HepG2 (cell line): ENCODE data around the gene BEND4. TPM values are rescaled to one million over a fixed set of nuclear protein-coding genes. Genes with fewer than 3 reads are reported as not detected.

Experiments used
- ATAC-seq: fragments of 200-7000 bp; cut with Tn5 transposase; 3 replicates; pipeline ENCODE4 v1.9.1; 2020; ENCODE audit warnings: mild to moderate bottlenecking, moderate library complexity
- BruUV-seq: library from RNA; stranded (reverse); fragments of 400-500 nt; replicated peaks from 2 replicates; lab custom pipeline; 2021; lab: Mats Ljungman, UMichigan
- CTCF ChIA-PET: fragments of 300-600 bp; formaldehyde crosslinking; extraction: SDS; loops from one replicate; lab custom pipeline; 2021; ENCODE audit warnings: low total read pairs, inconsistent platforms, low intra/inter-chr PET ratio; lab: Yijun Ruan, JAX
- POLR2A ChIA-PET: fragments of 350-600 bp; sonication (Branson Sonifier 250); formaldehyde crosslinking; loops from one replicate; lab custom pipeline; 2020; ENCODE audit warnings: antibody characterized with exemption, inconsistent platforms; lab: Yijun Ruan, JAX
- DNase-seq: peaks from one replicate; pipeline ENCODE4 v3.0.0-alpha.2; 2015; ENCODE audit warnings: low spot score
- FAIRE-seq: peaks from 3 replicates; lab custom pipeline; 2011; peaks lifted over from hg19 to GRCh38; lab: Jason Lieb, UNC
- H2AFZ ChIP-seq: one replicate; pipeline ENCODE4 v1.6.1; 2011; ENCODE audit warnings: low read length, inconsistent platforms
- H3K27ac ChIP-seq: fragments of 300-600 bp; 3 replicates; pipeline ENCODE4 v1.8.0; 2011; ENCODE audit warnings: mixed run types, mild to moderate bottlenecking, mixed read lengths, low read length, inconsistent platforms; ENCODE audit not compliant: insufficient read depth; ENCODE audit errors: extremely low read length
- H3K27me3 ChIP-seq, 2 experiments: fragments of 200-600 bp in 1 of 2; 2 replicates in 1 of 2; 3 replicates in 1 of 2; pipeline versions ENCODE4 v1.6.0 to v1.8.0; 2011; ENCODE audit warnings: low read length in 2 of 2, mild to moderate bottlenecking in 2 of 2, moderate library complexity in 2 of 2, inconsistent platforms in 1 of 2; ENCODE audit not compliant: insufficient read depth in 2 of 2, control insufficient read depth in 1 of 2
- H3K36me3 ChIP-seq, 2 experiments: fragments of 200-600 bp in 1 of 2; replicated peaks in 1 of 2; 2 replicates in 1 of 2; 3 replicates in 1 of 2; pipeline versions ENCODE4 v1.5.1 to v1.8.0; 2011; ENCODE audit warnings: low read length in 2 of 2, inconsistent platforms in 1 of 2; ENCODE audit not compliant: insufficient read depth in 2 of 2, control insufficient read depth in 1 of 2
- H3K4me1 ChIP-seq: 2 replicates; pipeline ENCODE4 v1.5.1; 2012; ENCODE audit warnings: low read length, inconsistent platforms; ENCODE audit not compliant: insufficient read depth
- H3K4me2 ChIP-seq: 2 replicates; pipeline ENCODE4 v1.6.0; 2011; ENCODE audit warnings: low read depth, low read length, inconsistent platforms
- H3K4me3 ChIP-seq, 3 experiments: fragments of 200-600 bp in 1 of 3; sonication (generic), shearing (Covaris generic) in 1 of 3; replicated peaks in 1 of 3; 2 replicates each; pipeline ENCODE4 v1.5.1; 2011 to 2016; ENCODE audit warnings: low read length in 3 of 3, inconsistent platforms in 2 of 3, low read depth in 2 of 3, mild to moderate bottlenecking in 2 of 3, control low read depth in 1 of 3, mixed read lengths in 1 of 3; ENCODE audit not compliant: insufficient read depth in 1 of 3
- H3K79me2 ChIP-seq: one replicate; pipeline ENCODE4 v1.6.1; 2011; ENCODE audit warnings: low read length, inconsistent platforms; ENCODE audit not compliant: insufficient read depth
- H3K9ac ChIP-seq: 2 replicates; pipeline ENCODE4 v1.6.0; 2011; ENCODE audit warnings: mild to moderate bottlenecking, low read depth, low read length, inconsistent platforms; ENCODE audit not compliant: insufficient read depth
- H3K9me3 ChIP-seq: 2 replicates; pipeline ENCODE4 v1.5.1; 2012; ENCODE audit warnings: mild to moderate bottlenecking, low read length
- H4K20me1 ChIP-seq: 2 replicates; pipeline ENCODE4 v1.6.0; 2011; ENCODE audit warnings: inconsistent platforms, mild to moderate bottlenecking, low read length, moderate library complexity; ENCODE audit not compliant: insufficient read depth
- FOXP1 ChIP-seq, 2 experiments: fragments of 450-650 bp in 1 of 2; IDR thresholded peaks; 2 replicates each; pipeline ENCODE4 v1.6.1; 2017 to 2018; ENCODE audit warnings: antibody characterized with exemption in 1 of 2
- IRF2 ChIP-seq: IDR thresholded peaks from 2 replicates; pipeline ENCODE4 v1.6.1; 2018; ENCODE audit warnings: missing genetic modification reagents, missing compliant biosample characterization
- KLF9 ChIP-seq: IDR thresholded peaks from 2 replicates; pipeline ENCODE4 v1.6.1; 2016; ENCODE audit warnings: low read depth
- MTF1 ChIP-seq: sonication (generic); formaldehyde crosslinking; IDR thresholded peaks from 2 replicates; pipeline ENCODE4 v1.5.0; 2020; ENCODE audit warnings: missing genetic modification reagents
- NCOA1 ChIP-seq: sonication (generic); formaldehyde crosslinking; IDR thresholded peaks from 2 replicates; pipeline ENCODE4 v1.9.0; 2021; ENCODE audit warnings: missing genetic modification reagents
- PHF8 ChIP-seq: sonication (generic); formaldehyde crosslinking; IDR thresholded peaks from 2 replicates; pipeline ENCODE4 v1.5.0; 2020; ENCODE audit warnings: missing genetic modification reagents
- TCF7L2 ChIP-seq: IDR thresholded peaks from 2 replicates; pipeline ENCODE4 v1.6.1; 2011; ENCODE audit warnings: mild to moderate bottlenecking, low read depth, low read length, moderate library complexity
- ZNF333 ChIP-seq: sonication (generic); formaldehyde crosslinking; IDR thresholded peaks from 2 replicates; pipeline ENCODE4 v1.4.0; 2020; ENCODE audit warnings: mild to moderate bottlenecking, missing genetic modification reagents, borderline replicate concordance
- ZNF382 ChIP-seq: sonication (generic); formaldehyde crosslinking; IDR thresholded peaks from 2 replicates; pipeline ENCODE4 v1.5.0; 2020; ENCODE audit warnings: missing genetic modification reagents, mild to moderate bottlenecking, borderline replicate concordance
- ZNF513 ChIP-seq: sonication (generic); formaldehyde crosslinking; conservative IDR thresholded peaks from 2 replicates; pipeline ENCODE4 v1.5.0; 2020; ENCODE audit warnings: missing genetic modification reagents
- ZNF549 ChIP-seq: sonication (generic); formaldehyde crosslinking; IDR thresholded peaks from 2 replicates; pipeline ENCODE4 v1.5.0; 2020; ENCODE audit warnings: missing genetic modification reagents
- ZNF746 ChIP-seq: sonication (generic); formaldehyde crosslinking; IDR thresholded peaks from 2 replicates; pipeline ENCODE4 v1.8.0; 2022; ENCODE audit warnings: mild to moderate bottlenecking, missing genetic modification reagents
- ZNF749 ChIP-seq: sonication (generic); formaldehyde crosslinking; IDR thresholded peaks from 2 replicates; pipeline ENCODE4 v1.8.0; 2022; ENCODE audit warnings: mild to moderate bottlenecking, missing genetic modification reagents, moderate library complexity, borderline replicate concordance
- ZSCAN21 ChIP-seq: sonication (generic); formaldehyde crosslinking; IDR thresholded peaks from 2 replicates; pipeline ENCODE4 v1.8.0; 2022; ENCODE audit warnings: mild to moderate bottlenecking, missing genetic modification reagents, moderate library complexity, borderline replicate concordance
- WGBS: methylation state at CpG from one replicate; pipeline ENCODE4 v1.1.6; 2017; ENCODE audit warnings: low lambda C conversion rate; 5-methylcytosine and 5-hydroxymethylcytosine counted together
- in situ Hi-C: cut with HindIII; loops from 2 replicates; pipeline ENCODE4 v1.10.0; 2017; ENCODE audit warnings: low pct_unique_long_range_greater_than_20kb; ENCODE audit not compliant: extremely low pct_ligation_motif_present
- intact Hi-C: fragments of 100-400 bp; cut with micrococcal nuclease; formaldehyde crosslinking; loops from one replicate; pipeline ENCODE4 v1.10.0; 2022; ENCODE audit not compliant: unreplicated experiment
- polyA plus RNA-seq, 8 experiments: library from polyadenylated mRNA; depleted of rRNA in 3 of 8; stranded (reverse) in 7 of 8; unstranded in 1 of 8; fragments of >200 nt; fragmentation: Illumina TruSeq in 4 of 8; extraction: Trizol in 4 of 8; gene quantifications; 2 replicates each; pipeline versions ENCODE4 v1.2.1 to v1.2.3, GENCODE V29; 2011 to 2016; ENCODE audit warnings: low read depth in 4 of 8, missing spikeins in 1 of 8, mixed read lengths in 1 of 8; ENCODE audit not compliant: insufficient read depth in 1 of 8
- total RNA-seq, 5 experiments: library from RNA; depleted of rRNA; stranded (reverse); fragments of >200 nt; fragmentation: Illumina TruSeq; extraction: Trizol; gene quantifications; 2 replicates each; pipeline ENCODE4 v1.2.3, GENCODE V29; 2016; ENCODE audit warnings: low read depth in 1 of 5
- TF ChIP-seq, protein P1 (sequence below): sonication (generic); IDR thresholded peaks from 2 replicates; pipeline ENCODE4 v1.6.1; 2016; ENCODE audit warnings: low read depth, borderline replicate concordance
- TF ChIP-seq, protein P2 (sequence below): sonication (generic); formaldehyde crosslinking; IDR thresholded peaks from 2 replicates; pipeline ENCODE4 v1.5.1; 2020; ENCODE audit warnings: missing genetic modification reagents, mild to moderate bottlenecking, borderline replicate concordance

The BEND4 gene
- total and polyA plus RNA-seq, 2 of the 13 experiments (the other 11 are each of a cell fraction or from before 2014, with no cell fraction given), result not detected

- 52% methylated on average over 4 of the region's 4 CpGs for WGBS
- BruUV-seq, result no TSS peak
- no peak overlapping the region for H3K4me2 ChIP-seq
Observed at GRCh38 chr4:42142591-42142990, 9.9 kb downstream of the BEND4 start.

DNA sequence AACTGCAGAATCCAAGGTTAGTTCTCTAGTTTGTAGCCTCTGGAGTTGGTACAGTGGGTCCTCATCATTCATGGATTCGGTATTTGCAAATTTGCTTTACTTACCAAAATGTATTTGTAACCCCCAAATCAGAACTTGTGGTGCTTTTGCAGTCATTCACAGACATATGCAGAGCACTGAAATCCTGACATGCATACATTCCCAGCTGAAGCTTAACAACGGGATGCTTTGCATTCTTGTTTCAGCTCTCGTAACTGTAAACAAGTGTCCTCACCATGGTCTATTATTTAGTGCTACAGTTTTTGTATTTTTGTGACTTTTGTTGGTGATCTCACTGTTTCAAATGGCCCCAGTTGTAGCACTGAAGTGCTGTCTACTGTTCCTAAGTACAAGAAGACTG, 16.1 kb downstream of the BEND4 start:
- Histone ChIP-seq H3K4me1 (no peaks in the 10 kb centered on the region), H2AFZ (no peak overlapping the region), H3K79me2 (no peaks in the 10 kb centered on the region), H3K4me2 (no peak overlapping the region), H4K20me1 (no peaks in the 10 kb centered on the region), H3K9me3 (no peaks in the 10 kb centered on the region), H3K27me3 (peaks cover 0 to 15% of the 10 kb centered on the region in 2 experiments; a peak in 4 of 5 replicates), H3K4me3 (no peak overlapping the region), H3K9ac (no peak overlapping the region), H3K36me3 (no peaks in the 10 kb centered on the region), H3K27ac (no peak overlapping the region)
- DNase-seq, result no peak
- intact Hi-C loops (no loop called here), in situ Hi-C loops (no loop called here)
- BruUV-seq, result no TSS peak
- ATAC-seq, result no peak
- WGBS, result 5% methylated on average over 3 of the region's 3 CpGs
- no peak for FAIRE-seq
- ChIA-PET POLR2A (no interaction called here), CTCF (no interaction called here)
- TF ChIP-seq ZNF513 (CRISPR knock-in tag) (no peak), TCF7L2 (no peak), IRF2 (CRISPR knock-in tag) (no peak), ZNF382 (CRISPR knock-in tag) (no peak), NCOA1 (CRISPR knock-in tag) (no peak), FOXP1 (IDR thresholded peaks at IDR 0.05) (no peak), FOXP1 (CRISPR knock-in tag; IDR thresholded peaks at IDR 0.05) (no peak), MTF1 (CRISPR knock-in tag) (no peak), ZNF333 (CRISPR knock-in tag) (no peak), PHF8 (no peak), ZNF746 (CRISPR knock-in tag) (no peak)
- TF ChIP-seq, protein P1, sequence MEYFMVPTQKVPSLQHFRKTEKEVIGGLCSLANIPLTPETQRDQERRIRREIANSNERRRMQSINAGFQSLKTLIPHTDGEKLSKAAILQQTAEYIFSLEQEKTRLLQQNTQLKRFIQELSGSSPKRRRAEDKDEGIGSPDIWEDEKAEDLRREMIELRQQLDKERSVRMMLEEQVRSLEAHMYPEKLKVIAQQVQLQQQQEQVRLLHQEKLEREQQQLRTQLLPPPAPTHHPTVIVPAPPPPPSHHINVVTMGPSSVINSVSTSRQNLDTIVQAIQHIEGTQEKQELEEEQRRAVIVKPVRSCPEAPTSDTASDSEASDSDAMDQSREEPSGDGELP, result no peak
- TF ChIP-seq, protein P2, sequence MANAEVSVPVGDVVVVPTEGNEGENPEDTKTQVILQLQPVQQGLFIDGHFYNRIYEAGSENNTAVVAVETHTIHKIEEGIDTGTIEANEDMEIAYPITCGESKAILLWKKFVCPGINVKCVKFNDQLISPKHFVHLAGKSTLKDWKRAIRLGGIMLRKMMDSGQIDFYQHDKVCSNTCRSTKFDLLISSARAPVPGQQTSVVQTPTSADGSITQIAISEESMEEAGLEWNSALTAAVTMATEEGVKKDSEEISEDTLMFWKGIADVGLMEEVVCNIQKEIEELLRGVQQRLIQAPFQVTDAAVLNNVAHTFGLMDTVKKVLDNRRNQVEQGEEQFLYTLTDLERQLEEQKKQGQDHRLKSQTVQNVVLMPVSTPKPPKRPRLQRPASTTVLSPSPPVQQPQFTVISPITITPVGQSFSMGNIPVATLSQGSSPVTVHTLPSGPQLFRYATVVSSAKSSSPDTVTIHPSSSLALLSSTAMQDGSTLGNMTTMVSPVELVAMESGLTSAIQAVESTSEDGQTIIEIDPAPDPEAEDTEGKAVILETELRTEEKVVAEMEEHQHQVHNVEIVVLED, result no peak

More at GRCh38 chr4:42142591-42142990, 9.9 kb downstream of the BEND4 start:
- H3K27me3 ChIP-seq, result peaks cover 0 to 7% of the 10 kb centered on the region in 2 experiments; a peak in 3 of 5 replicates
- ChIA-PET POLR2A (no interaction called here), CTCF (no interaction called here)
- H3K79me2 ChIP-seq, result no peaks in the 10 kb centered on the region
- no peak for DNase-seq
- no peak for ATAC-seq
- in situ Hi-C loops (no loop called here), intact Hi-C loops (no loop called here)
- no peaks in the 10 kb centered on the region for H3K36me3 ChIP-seq
- H3K9me3 ChIP-seq, result no peaks in the 10 kb centered on the region
- H3K9ac ChIP-seq, result no peak overlapping the region
- H3K4me1 ChIP-seq, result no peaks in the 10 kb centered on the region
- no peak overlapping the region for H3K4me3 ChIP-seq
- no peak for TF ChIP-seq ZNF549 (CRISPR knock-in tag)
- TF ChIP-seq KLF9 (CRISPR knock-in tag), result no peak
- TF ChIP-seq ZSCAN21 (CRISPR knock-in tag), result no peak
- no peak for TF ChIP-seq ZNF749 (CRISPR knock-in tag)
- no peaks in the 10 kb centered on the region for H4K20me1 ChIP-seq
- no peak for FAIRE-seq
- no peak overlapping the region for H2AFZ ChIP-seq
- no peak overlapping the region for H3K27ac ChIP-seq
